HepG2 (cell line): ENCODE results near the gene ARHGDIA. TPM values are rescaled to one million over a fixed set of nuclear protein-coding genes. Genes with fewer than 3 reads are reported as not detected.

ENCODE experiments used
- ARNT2 ChIP-seq: sonication (generic); formaldehyde crosslinking; IDR thresholded peaks from 2 replicates; pipeline ENCODE4 v1.8.0; 2022; ENCODE audit warnings: mild to moderate bottlenecking, low read depth, missing genetic modification reagents, moderate library complexity
- EP300 ChIP-seq, 3 experiments: sonication (generic) in 1 of 3; formaldehyde crosslinking in 1 of 3; IDR thresholded peaks; 2 replicates each; pipeline versions ENCODE4 v1.5.1 to v1.6.1; 2011 to 2020; ENCODE audit warnings: low read depth in 2 of 3, low read length in 2 of 3, borderline replicate concordance in 1 of 3, improper control_type of control experiment in 1 of 3, mild to moderate bottlenecking in 1 of 3, missing genetic modification reagents in 1 of 3, moderate library complexity in 1 of 3
- HDAC6 ChIP-seq: fragments of 200-600 bp; sonication (generic); IDR thresholded peaks from 2 replicates; pipeline ENCODE4 v1.7.0; 2017; ENCODE audit warnings: mild to moderate bottlenecking, antibody characterized with exemption, low read length, low read depth
- HNRNPL ChIP-seq: fragments of 200-400 bp; formaldehyde crosslinking; IDR thresholded peaks from 2 replicates; pipeline ENCODE4 v1.6.1; 2017; ENCODE audit warnings: mild to moderate bottlenecking, low read depth, low read length
- MYC ChIP-seq: sonication (generic); formaldehyde crosslinking; IDR thresholded peaks from 2 replicates; pipeline ENCODE4 v1.9.0; 2021; ENCODE audit warnings: missing genetic modification reagents, borderline replicate concordance
- RBM22 ChIP-seq: fragments of 200-400 bp; formaldehyde crosslinking; optimal IDR thresholded peaks from 2 replicates; pipeline ENCODE3; 2017; ENCODE audit warnings: mild to moderate bottlenecking, low read length, moderate library complexity
- RBM39 ChIP-seq: fragments of 200-400 bp; formaldehyde crosslinking; IDR thresholded peaks from one replicate; pipeline ENCODE4 v1.6.1; 2018; ENCODE audit warnings: antibody characterized with exemption, mild to moderate bottlenecking, low read depth, low read length; ENCODE audit not compliant: poor library complexity, severe bottlenecking
- SMYD3 ChIP-seq: sonication (generic); formaldehyde crosslinking; IDR thresholded peaks from 2 replicates; pipeline ENCODE4 v1.8.1; 2023; ENCODE audit warnings: mild to moderate bottlenecking, missing genetic modification reagents
- TBL1XR1 ChIP-seq: fragments of 150-350 bp; IDR thresholded peaks from 2 replicates; pipeline ENCODE4 v1.6.1; 2014; ENCODE audit warnings: borderline replicate concordance, low read length; ENCODE audit not compliant: partially characterized antibody
- ZBTB7B ChIP-seq: sonication (generic); formaldehyde crosslinking; IDR thresholded peaks from 2 replicates; pipeline ENCODE4 v1.4.0; 2020; ENCODE audit warnings: missing genetic modification reagents
- ZFP41 ChIP-seq: sonication (generic); formaldehyde crosslinking; IDR thresholded peaks from 2 replicates; pipeline ENCODE4 v1.4.0; 2020; ENCODE audit warnings: mild to moderate bottlenecking, missing genetic modification reagents, borderline replicate concordance
- ZNF205 ChIP-seq: IDR thresholded peaks from 2 replicates; pipeline ENCODE4 v1.6.1; 2018; ENCODE audit warnings: missing biosample characterization, missing genetic modification reagents
- ZNF331 ChIP-seq: sonication (generic); formaldehyde crosslinking; IDR thresholded peaks from 2 replicates; pipeline ENCODE4 v1.4.0; 2020; ENCODE audit warnings: missing genetic modification reagents
- ZNF883 ChIP-seq: sonication (generic); formaldehyde crosslinking; IDR thresholded peaks from 2 replicates; pipeline ENCODE4 v1.5.1; 2020; ENCODE audit warnings: mild to moderate bottlenecking, missing genetic modification reagents; ENCODE audit errors: not compliant biosample characterization
- polyA plus RNA-seq, 8 experiments: library from polyadenylated mRNA; depleted of rRNA in 3 of 8; stranded (reverse) in 7 of 8; unstranded in 1 of 8; fragments of >200 nt; fragmentation: Illumina TruSeq in 4 of 8; extraction: Trizol in 4 of 8; gene quantifications; 2 replicates each; pipeline versions ENCODE4 v1.2.1 to v1.2.3, GENCODE V29; 2011 to 2016; ENCODE audit warnings: low read depth in 4 of 8, missing spikeins in 1 of 8, mixed read lengths in 1 of 8; ENCODE audit not compliant: insufficient read depth in 1 of 8
- total RNA-seq, 5 experiments: library from RNA; depleted of rRNA; stranded (reverse); fragments of >200 nt; fragmentation: Illumina TruSeq; extraction: Trizol; gene quantifications; 2 replicates each; pipeline ENCODE4 v1.2.3, GENCODE V29; 2016; ENCODE audit warnings: low read depth in 1 of 5
- TF ChIP-seq, protein P1 (sequence below): sonication (generic); formaldehyde crosslinking; IDR thresholded peaks from 2 replicates; pipeline ENCODE4 v1.5.1; 2020; ENCODE audit warnings: missing genetic modification reagents, mild to moderate bottlenecking, borderline replicate concordance
- TF ChIP-seq, protein P2 (sequence below): sonication (generic); formaldehyde crosslinking; IDR thresholded peaks from 2 replicates; pipeline ENCODE4 v1.8.0; 2022; ENCODE audit warnings: missing genetic modification reagents, mild to moderate bottlenecking, borderline replicate concordance
- TF ChIP-seq, protein P3 (sequence below): sonication (generic); formaldehyde crosslinking; IDR thresholded peaks from 2 replicates; pipeline ENCODE4 v1.4.0; 2020; ENCODE audit warnings: missing genetic modification reagents, borderline replicate concordance
- TF ChIP-seq, protein P4 (sequence below): sonication (generic); formaldehyde crosslinking; IDR thresholded peaks from 2 replicates; pipeline ENCODE4 v1.8.1; 2023; ENCODE audit warnings: missing genetic modification reagents, mild to moderate bottlenecking, borderline replicate concordance
- TF ChIP-seq, protein P5 (sequence below): sonication (generic); formaldehyde crosslinking; IDR thresholded peaks from 2 replicates; pipeline ENCODE4 v1.5.1; 2020; ENCODE audit warnings: mild to moderate bottlenecking, missing genetic modification reagents, moderate library complexity
- TF ChIP-seq, protein P6 (sequence below): sonication (generic); formaldehyde crosslinking; IDR thresholded peaks from 2 replicates; pipeline ENCODE4 v1.8.0; 2022; ENCODE audit warnings: low read depth, missing genetic modification reagents

ARHGDIA gene
- total and polyA plus RNA-seq, 2 of the 13 experiments (the other 11 are each of a cell fraction or from before 2014, with no cell fraction given) = 40.0 to 64.0 TPM

DNA sequence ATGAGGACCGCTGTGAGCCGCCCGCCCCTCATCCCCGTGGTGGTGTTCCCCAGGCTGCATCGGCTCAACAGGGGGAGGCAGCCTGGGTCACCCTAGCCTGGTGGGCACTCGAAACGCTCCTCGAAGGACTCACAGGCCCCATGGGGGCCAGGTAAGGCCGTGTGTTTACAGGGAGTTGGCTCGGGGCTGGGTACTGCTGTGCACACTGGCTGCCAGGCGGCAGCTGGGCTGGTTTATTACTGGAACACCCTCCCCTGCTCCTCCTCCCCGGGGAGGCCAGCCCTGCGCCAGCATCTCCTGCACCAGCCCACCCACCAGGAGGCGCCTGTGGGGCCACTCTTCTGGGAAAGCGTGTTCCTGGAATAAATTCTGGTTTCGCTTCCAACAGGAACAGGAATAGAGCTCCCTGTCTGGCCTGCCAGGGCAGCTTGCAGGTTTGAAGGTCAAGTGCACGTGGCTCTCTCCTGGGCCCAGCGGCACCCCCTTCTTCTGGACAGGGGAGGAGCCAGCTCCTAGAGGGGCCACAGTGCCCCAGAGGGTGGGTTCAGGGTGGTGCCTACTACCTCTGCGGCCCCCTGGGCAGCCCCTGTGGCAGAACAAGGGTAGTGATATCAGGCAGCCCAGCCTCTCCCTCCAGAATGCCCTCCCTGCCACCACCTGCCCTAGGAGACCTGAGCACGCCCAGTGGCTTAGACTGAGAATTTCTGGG, 49.4 kb downstream of the ARHGDIA start (continued):
- TF ChIP-seq RBM39 (no peak), ZNF883 (peak; percentile 41), HDAC6 (no peak), RBM22 (peak; percentile 70), TBL1XR1 (peak; percentile 14), ZBTB7B (peak; percentile 53; the same call in 1 of the 2 replicates), EP300 (IDR thresholded peaks at IDR 0.05; ENCODE audit: low read depth in 2 of 2, low read length in 2 of 2) (peak in 1 of 2 experiments; percentile 29; a peak in 1 of 4 replicates), EP300 (CRISPR knock-in tag; IDR thresholded peaks at IDR 0.05; ENCODE audit: borderline replicate concordance) (no peak; the same call in 1 of the 2 replicates), MYC (CRISPR knock-in tag) (peak; percentile 64; the same call in 1 of the 2 replicates), SMYD3 (no peak), ZNF331 (CRISPR knock-in tag) (peak; percentile 68; the same call in 1 of the 2 replicates), ARNT2 (0 out of 2 replicates have a peak, but pooled peaks have one; percentile 61), HNRNPL (peak; percentile 94), ZFP41 (no peak), ZNF205 (CRISPR knock-in tag) (peak; percentile 49; the same call in 1 of the 2 replicates)
- TF ChIP-seq, protein P1, sequence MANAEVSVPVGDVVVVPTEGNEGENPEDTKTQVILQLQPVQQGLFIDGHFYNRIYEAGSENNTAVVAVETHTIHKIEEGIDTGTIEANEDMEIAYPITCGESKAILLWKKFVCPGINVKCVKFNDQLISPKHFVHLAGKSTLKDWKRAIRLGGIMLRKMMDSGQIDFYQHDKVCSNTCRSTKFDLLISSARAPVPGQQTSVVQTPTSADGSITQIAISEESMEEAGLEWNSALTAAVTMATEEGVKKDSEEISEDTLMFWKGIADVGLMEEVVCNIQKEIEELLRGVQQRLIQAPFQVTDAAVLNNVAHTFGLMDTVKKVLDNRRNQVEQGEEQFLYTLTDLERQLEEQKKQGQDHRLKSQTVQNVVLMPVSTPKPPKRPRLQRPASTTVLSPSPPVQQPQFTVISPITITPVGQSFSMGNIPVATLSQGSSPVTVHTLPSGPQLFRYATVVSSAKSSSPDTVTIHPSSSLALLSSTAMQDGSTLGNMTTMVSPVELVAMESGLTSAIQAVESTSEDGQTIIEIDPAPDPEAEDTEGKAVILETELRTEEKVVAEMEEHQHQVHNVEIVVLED (CRISPR knock-in tag) = peak; percentile 52; the same call in 1 of the 2 replicates
- TF ChIP-seq, protein P2, sequence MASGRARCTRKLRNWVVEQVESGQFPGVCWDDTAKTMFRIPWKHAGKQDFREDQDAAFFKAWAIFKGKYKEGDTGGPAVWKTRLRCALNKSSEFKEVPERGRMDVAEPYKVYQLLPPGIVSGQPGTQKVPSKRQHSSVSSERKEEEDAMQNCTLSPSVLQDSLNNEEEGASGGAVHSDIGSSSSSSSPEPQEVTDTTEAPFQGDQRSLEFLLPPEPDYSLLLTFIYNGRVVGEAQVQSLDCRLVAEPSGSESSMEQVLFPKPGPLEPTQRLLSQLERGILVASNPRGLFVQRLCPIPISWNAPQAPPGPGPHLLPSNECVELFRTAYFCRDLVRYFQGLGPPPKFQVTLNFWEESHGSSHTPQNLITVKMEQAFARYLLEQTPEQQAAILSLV (CRISPR knock-in tag) = no peak
- TF ChIP-seq, protein P3, sequence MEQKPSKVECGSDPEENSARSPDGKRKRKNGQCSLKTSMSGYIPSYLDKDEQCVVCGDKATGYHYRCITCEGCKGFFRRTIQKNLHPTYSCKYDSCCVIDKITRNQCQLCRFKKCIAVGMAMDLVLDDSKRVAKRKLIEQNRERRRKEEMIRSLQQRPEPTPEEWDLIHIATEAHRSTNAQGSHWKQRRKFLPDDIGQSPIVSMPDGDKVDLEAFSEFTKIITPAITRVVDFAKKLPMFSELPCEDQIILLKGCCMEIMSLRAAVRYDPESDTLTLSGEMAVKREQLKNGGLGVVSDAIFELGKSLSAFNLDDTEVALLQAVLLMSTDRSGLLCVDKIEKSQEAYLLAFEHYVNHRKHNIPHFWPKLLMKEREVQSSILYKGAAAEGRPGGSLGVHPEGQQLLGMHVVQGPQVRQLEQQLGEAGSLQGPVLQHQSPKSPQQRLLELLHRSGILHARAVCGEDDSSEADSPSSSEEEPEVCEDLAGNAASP (CRISPR knock-in tag) = 0 out of 2 replicates have a peak, but pooled peaks have one; percentile 50
- TF ChIP-seq, protein P4, sequence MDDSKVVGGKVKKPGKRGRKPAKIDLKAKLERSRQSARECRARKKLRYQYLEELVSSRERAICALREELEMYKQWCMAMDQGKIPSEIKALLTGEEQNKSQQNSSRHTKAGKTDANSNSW (CRISPR knock-in tag) = 0 out of 2 replicates have a peak, but pooled peaks have one; percentile 51
- TF ChIP-seq, protein P5, sequence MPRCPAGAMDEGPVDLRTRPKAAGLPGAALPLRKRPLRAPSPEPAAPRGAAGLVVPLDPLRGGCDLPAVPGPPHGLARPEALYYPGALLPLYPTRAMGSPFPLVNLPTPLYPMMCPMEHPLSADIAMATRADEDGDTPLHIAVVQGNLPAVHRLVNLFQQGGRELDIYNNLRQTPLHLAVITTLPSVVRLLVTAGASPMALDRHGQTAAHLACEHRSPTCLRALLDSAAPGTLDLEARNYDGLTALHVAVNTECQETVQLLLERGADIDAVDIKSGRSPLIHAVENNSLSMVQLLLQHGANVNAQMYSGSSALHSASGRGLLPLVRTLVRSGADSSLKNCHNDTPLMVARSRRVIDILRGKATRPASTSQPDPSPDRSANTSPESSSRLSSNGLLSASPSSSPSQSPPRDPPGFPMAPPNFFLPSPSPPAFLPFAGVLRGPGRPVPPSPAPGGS = 0 out of 2 replicates have a peak, but pooled peaks have one; percentile 30
- TF ChIP-seq, protein P6, sequence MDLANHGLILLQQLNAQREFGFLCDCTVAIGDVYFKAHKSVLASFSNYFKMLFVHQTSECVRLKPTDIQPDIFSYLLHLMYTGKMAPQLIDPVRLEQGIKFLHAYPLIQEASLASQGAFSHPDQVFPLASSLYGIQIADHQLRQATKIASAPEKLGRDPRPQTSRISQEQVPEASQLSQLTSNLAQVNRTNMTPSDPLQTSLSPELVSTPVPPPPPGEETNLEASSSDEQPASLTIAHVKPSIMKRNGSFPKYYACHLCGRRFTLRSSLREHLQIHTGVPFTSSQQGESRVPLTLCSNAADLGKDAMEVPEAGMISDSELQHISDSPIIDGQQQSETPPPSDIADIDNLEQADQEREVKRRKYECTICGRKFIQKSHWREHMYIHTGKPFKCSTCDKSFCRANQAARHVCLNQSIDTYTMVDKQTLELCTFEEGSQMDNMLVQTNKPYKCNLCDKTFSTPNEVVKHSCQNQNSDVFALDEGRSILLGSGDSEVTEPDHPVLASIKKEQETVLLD (CRISPR knock-in tag) = no peak
